IMR-90 (cell line): ENCODE data around the gene HEXIM1.

ENCODE experiments used
- CEBPB ChIP-seq: IDR thresholded peaks from 2 replicates; pipeline ENCODE4 v1.6.1; 2012; ENCODE audit warnings: low read depth, low read length, improper control_type of control experiment
- CTCF ChIP-seq: conservative IDR thresholded peaks from 2 replicates; pipeline ENCODE4 v1.5.1; 2012; ENCODE audit warnings: mild to moderate bottlenecking, low read depth, low read length, improper control_type of control experiment
- POLR2A ChIP-seq: IDR thresholded peaks from 2 replicates; pipeline ENCODE4 v1.6.1; 2012; ENCODE audit warnings: mild to moderate bottlenecking, low read depth, low read length
- RAD21 ChIP-seq: IDR thresholded peaks from 2 replicates; pipeline ENCODE4 v1.6.1; 2012; ENCODE audit warnings: low read length, improper control_type of control experiment
- TF ChIP-seq, protein P1 (sequence below): fragments of 150-350 bp; IDR thresholded peaks from 2 replicates; pipeline ENCODE4 v1.6.1; 2017; ENCODE audit warnings: mild to moderate bottlenecking, antibody characterized with exemption, low read length, low read depth

GRCh38 chr17:45104907-45105624 is 43.2 kb upstream of the HEXIM1 start:
- TF ChIP-seq CTCF (no peak), POLR2A (no peak), RAD21 (no peak), CEBPB (no peak)
- TF ChIP-seq, protein P1, sequence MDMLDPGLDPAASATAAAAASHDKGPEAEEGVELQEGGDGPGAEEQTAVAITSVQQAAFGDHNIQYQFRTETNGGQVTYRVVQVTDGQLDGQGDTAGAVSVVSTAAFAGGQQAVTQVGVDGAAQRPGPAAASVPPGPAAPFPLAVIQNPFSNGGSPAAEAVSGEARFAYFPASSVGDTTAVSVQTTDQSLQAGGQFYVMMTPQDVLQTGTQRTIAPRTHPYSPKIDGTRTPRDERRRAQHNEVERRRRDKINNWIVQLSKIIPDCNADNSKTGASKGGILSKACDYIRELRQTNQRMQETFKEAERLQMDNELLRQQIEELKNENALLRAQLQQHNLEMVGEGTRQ, result no peak
